ENCODE measurements around the gene CCDC134.

The CCDC134 gene

DNA sequence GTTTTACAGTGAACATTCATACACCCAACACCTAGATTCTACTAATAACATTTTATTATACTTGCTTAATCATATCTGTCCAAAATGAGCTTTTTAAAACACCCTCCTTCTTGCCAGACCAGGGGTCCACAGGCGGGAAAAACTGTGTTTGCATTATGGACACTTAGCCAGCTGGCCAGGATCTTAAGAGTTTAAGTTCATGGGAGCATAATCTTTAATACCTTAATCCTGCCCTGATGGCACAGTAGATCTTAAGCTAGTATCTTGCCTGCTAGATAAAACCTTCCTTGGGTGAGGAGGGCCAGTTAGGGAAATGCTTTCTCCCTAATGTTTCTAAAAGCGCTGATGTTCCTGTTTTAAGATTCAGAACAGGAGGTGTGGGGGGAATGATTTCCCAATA, 13.1 kb upstream of the CCDC134 start:
- no peak for DNase-seq (ENCODE audit: low spot score)

DNA sequence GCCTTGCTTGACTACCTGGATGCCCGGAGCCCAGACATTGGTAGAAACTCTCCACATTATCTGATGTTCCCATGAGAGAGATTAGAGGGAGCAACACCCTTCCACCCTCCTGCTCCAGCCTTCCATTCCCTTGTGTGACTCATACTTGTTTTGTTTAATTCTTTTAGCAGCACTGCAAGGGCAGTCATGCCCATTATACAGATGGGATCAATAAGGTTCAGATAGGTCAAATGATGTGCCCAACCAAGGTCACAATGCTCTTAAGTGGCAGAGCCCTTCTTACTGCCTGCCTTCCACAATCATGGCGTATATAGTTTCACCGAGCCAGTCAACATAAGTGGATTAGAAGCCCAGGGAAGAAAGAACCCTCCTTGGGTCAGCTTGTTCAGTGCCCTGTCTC, 6.6 kb upstream of the CCDC134 start:
- no peak for DNase-seq (ENCODE audit: low spot score)

DNA sequence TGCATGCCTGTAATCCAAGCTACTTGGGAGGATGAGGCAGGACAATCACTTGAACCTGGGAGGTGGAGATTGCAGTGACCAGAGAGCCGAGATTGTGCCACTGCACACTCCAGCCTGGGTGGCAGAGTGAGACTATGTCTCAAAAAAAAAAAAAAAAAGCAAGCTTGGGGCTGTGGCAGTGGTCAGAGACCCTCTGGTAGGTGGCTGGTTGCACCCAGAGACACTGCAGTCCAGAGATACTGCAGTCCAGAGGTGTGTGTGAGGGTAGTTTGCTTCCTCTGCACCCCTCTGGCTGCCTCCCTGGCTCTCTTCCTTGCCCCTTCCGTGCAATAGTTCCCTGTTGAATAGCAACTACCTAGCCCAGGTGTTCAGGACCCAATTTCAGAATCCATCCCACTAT, 1.7 kb upstream of the CCDC134 start:
- no peak for DNase-seq (ENCODE audit: low spot score)

DNA sequence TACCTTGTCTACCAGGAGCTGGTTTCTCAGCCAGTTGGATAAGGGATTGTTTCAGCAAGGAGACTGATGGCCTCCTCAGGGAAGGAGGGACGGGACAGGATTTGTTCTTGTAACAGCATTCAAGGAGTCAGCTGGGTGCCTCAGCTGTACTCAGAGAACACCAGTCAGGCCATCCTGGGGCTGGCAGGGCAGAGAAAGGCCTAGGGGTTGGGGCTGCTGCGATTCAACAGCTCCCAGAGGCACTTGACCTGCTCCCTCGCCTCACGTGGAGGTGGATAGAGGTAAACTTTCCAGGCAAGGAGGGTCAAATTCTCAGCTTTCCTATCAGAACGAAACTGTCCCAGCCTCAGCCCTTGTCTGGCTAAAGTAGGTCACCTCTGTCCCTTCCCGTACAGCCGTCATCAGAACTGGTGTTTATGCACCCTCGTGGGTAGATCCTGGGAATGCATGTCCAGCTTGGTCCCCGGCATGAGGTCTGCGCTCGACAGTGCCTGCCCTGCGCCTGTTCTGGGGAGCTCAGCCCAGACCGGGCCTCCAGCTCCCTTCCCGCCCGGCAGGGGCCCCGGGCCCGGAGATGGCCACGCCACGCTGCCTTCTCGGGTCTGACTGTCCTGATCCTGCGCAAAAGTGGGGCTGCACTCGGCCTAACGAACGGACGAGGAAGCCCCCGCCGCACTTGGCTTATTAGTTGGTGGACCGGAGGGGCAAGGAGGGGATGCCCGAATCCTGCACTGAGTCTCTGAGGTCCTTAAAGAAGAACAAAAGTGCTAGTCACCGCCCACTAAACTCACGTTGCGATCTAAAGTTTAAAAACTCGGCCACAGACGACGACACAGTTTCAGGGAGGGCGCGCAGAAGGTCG, 762 bp upstream of the CCDC134 start:
- peak; percentile 64 for DNase-seq (ENCODE audit: low spot score)

DNA sequence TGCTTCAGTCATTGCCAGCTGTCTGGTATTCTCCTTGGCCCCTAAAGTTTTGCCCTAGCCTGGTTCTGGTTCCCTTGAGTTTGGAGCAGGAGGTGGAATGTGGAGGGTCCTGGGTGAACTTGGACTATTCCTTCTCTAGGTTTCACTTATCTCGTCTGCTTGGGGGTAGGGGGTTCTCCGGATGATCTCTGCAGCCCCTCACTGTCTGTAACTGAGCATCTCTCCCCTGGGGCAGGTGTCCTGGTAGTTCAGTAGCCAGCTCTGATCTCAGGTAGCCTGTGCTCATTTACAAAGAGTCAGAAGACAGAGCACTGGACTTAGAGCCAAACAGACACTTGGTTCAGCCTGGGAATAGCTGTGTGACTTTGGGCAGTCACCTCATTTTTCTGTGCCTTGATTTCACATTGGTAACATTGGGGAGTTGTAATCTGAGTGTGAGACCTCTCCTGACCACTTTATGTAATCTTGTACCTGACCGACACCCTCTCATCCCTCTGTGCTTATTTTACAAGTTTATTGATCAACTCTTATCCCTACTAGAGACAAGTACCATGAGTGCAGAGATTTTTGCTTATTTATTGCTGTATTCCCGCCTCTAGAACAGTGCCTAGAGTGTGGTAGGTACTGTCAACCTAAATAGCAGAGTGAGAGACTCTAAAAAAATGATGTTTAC, 804 bp downstream of the CCDC134 start:
- DNase-seq (ENCODE audit: low spot score): no peak

DNA sequence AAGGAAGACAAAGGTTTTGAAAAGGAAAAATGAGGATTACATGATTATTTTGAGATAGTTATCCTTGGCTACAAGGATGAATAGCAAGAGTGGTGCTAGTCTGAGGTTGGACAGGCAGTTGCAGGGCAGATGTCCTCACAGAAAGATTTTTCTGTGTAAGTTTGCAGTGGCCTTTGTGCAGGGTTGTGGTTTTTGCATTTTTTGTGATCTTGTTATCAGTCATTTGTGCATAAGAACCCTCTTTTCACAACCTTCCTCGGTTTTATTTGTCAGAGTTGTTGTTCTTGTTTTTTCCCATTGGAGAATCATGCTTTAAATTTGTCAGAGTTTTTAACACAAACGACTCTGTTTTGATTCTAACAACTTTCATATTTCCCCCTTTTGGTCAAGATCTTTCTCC, 1.4 kb downstream of the CCDC134 start:
- DNase-seq (ENCODE audit: low spot score): no peak

DNA sequence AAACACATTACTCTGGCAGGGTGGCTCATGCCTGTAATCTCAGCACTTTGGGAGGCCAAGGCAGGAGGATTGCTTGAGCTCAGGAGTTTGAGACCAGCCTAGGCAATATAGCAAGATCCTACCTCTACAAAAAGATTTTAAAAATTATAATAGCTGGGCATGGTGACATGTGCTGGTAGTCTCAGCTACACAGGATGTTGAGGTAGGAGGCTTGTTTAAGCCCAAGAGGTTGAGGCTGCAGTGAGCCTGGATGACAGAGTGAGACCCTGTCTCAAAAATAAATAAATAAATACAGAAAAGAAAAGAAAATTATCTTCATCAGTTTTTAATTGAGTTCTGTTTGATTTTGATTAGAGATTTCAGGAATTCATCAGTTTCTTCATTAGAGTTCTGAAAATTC, 5.2 kb downstream of the CCDC134 start:
- no peak for DNase-seq (ENCODE audit: low spot score)

DNA sequence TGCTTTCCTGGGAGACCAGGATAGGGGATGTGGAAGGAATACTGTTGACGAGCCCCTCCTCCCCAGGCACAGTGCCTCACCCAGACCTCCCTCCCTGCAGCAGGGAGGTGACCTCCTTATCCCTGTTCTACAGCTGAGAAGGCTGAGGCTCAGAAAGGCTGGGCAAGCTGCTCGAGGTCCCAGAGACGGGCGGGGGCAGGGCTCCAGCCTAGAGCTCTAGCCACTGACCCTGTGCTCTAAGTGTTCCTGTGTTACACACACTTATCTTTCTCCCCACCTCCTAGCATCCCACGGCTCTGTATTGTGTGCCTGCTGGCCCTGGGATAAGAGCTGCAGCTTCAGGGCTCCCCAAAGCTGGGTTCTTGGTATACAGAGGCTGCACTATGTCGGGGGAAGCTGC, 7.9 kb downstream of the CCDC134 start:
- peak; percentile 9 for DNase-seq (ENCODE audit: low spot score)

DNA sequence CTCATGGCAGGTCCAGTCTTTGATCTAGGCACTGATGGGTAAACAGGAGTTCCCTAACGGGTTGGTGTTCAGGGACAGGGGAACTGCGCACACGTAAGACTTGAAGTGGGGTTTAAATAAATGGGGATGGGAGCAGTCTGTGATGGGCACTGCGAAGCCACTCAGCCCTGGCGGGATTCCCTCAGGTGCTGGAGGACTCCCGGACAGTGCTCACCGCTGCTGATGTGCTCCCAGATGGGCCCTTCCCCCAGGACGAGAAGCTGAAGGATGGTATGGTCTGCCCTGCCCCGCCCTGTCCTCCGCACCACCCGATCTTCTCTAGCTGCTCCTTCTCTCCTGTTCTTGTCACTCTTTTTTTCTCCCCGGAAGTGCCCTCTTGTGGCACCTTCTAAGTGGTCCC, 9.5 kb downstream of the CCDC134 start:
- peak; percentile 3 for DNase-seq (ENCODE audit: low spot score)

DNA sequence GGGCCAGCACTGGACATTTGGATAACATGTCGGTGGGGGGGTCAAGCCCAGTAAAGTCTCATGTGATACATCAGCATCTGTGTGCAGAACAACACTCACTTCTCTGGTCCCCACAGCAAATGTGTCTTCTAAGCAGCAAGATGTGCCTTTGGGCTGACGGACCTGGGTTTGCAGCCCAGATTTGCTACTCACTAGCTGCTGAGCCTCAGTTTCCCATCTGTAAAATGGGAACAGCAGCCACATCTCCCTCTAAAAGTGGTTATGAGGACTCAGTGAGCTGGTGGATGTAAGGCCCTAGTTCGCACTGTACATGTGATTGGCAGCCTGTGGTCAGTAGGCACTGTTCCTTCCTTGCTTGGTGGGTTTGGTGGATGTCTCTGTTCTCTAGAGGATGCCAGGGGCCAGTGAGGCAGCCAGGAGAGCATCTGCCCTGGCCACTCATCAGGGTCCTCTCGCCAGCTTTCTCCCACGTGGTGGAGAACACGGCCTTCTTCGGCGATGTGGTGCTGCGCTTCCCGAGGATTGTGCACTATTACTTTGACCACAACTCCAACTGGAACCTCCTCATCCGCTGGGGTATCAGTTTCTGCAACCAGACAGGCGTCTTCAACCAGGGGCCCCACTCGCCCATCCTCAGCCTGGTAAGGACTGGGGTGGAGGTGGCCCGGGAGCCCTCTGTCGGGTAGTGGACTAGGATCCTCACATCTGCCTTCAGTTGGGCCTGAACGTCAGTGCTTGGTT, 12.5 kb downstream of the CCDC134 start:
- no peak for DNase-seq (ENCODE audit: low spot score)

DNA sequence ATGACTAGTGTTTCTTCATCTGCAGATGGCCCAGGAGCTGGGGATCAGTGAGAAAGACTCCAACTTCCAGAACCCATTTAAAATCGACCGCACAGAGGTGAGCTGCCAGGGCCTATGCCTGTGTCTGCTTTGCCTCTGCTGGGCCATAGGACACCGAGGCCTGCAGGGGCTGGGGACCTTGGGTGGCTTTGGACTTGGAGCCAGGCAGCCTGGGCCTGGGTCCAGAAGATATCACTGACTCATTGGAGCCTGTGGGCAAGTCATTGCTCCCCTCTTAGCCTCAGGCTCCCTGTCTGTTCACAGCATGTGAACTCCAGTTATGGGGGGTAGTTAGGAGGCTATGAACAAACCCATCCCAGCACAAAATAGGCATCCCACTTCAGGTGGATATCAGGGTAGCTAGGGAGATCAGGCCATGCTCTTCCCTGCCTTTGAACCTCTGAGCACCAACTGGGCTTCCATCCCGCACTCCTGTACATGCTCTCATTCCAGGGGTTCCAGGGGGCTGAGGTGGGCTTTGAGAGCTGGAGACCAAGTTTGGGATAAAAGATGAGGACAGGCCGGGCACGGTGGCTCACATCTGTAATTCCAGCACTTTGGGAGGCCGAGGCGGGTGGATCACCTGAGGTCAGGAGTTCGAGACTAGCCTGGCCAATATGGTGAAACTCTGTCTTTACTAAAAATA, 13.4 kb downstream of the CCDC134 start:
- DNase-seq (ENCODE audit: low spot score): peak; percentile 1

DNA sequence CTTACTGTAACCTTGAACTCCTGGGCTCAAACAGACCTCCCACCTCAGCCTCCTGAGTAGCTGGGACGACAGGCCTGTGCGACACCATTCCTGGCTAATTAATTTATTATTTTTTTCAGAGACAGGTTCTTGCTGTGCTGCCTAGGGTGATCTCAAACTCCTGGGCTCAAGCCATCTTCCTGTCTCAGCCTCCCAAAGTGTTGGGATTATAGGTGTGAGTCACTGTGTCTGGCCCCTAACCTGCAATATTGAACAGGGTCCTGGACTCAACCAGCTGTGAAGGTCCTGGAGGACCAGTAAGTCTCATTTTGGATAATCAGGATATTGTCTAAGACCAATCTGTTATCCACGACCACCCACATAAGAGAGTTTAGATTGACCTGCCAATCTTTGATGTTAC, 15.2 kb downstream of the CCDC134 start:
- DNase-seq (ENCODE audit: low spot score): no peak

DNA sequence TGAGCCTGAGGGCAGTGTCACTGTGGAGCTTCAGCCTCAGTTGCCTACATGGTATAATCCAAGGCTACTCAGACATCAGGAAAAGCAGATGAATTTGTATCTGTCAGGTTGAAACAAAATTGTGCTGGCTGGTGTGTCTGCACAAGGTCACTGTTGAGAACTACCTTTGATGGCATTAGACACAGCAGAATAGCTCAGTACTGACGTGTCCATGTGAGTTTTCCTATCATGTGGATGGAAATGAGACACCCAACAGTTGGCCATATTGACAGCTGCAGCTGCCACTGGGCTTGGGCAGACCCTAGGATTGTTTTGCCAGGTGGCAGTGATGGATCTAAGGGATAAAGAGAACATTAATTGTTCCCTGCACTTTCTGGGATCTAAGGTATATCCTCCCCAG, 15.8 kb downstream of the CCDC134 start:
- no peak for DNase-seq (ENCODE audit: low spot score)

DNA sequence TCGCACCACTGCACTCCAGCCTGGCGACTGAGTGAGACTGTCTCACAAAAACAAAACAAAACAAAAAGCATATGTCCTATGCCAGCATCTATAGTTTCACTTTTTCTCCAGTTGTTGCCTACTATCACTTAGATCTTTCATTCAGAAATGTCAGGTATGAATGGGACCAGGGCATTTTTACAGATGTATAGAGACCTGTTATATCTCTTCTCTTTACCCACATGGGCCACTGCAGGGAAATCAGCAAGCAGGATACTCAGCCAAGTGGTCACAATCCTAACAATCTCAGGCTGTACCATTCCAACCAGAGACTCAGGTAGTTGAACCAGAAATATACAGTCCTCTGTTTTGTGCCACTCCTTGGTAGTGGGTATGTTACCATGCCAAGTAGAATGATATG, 16.4 kb downstream of the CCDC134 start:
- DNase-seq (ENCODE audit: low spot score): no peak

DNA sequence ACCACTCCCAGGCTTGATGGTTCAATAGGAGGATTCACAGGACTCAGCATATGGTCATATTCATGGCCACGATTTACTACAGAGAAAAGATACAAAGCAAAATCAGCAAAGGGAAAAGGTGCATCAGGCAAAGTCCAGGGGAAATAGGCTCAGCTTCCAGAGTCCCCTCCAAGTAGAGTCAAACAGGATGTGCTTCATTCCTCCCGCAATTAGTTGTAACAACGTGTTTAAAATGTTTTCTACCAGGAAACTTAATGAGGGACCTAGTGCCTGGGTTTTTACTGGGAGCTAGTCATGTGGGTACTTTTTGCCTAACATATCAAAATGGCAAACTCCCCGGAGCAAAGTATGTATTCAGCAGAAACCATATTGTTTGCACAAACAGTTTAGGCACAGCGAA, 17.5 kb downstream of the CCDC134 start:
- DNase-seq (ENCODE audit: low spot score): no peak

DNA sequence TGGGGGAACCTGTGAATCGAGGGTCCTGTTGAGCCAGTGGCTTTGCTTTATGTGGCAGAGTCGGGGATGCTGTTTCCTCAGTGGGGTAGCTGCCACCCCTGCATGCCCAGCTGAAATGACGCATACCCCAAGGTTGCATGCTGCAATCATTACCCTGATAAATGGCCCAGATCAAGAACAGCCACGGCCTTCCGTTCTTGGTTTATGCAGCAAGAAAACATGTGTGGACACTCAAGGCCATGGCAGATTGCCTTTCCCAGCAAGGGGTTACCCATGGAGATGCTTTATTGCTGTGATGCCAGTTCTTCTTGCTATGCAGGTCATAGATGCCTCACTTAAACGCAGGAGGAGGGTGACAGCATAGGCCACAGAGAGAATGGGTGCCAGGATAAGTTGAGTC, 18.1 kb downstream of the CCDC134 start:
- DNase-seq (ENCODE audit: low spot score): no peak

DNA sequence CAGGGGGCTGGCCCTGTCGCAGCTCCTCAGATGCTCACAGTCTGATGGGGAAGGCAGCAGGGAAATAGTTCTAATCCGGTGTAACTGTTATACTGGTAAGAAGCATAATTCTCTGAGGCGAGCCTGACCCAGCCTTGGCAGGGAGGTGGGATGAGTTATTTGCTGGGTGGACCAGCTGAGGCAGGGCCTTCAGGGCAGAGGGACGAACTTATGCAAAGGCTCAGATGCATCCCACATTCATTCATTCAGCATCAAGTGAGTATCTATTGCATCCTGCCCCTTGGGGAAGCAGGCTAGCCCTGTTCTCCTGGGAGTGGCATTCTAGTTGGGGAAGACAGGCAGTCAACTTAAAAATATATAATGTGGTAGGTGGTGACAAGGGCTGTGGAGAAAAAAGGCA, 18.8 kb downstream of the CCDC134 start:
- DNase-seq (ENCODE audit: low spot score): no peak

DNA sequence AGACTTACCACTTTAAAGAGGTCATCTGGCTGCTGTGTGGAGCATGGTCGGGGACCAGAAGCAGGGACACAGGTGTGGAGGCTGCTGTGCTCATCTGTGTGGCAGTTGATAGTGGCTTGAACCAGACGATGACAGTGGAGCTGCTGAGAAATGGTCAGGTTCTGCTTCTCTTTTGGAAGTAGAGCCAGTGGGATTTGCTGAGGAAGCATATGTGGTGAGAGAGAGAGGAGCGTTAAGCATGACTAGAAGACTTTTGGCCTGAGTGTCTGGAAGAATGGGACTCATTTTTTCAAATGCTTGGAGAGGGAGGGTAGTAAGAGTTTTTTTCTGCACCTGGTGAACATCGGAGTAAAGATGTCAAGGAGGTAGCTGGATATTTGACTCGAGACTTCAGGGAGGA, 20.0 kb downstream of the CCDC134 start:
- DNase-seq (ENCODE audit: low spot score): no peak

DNA sequence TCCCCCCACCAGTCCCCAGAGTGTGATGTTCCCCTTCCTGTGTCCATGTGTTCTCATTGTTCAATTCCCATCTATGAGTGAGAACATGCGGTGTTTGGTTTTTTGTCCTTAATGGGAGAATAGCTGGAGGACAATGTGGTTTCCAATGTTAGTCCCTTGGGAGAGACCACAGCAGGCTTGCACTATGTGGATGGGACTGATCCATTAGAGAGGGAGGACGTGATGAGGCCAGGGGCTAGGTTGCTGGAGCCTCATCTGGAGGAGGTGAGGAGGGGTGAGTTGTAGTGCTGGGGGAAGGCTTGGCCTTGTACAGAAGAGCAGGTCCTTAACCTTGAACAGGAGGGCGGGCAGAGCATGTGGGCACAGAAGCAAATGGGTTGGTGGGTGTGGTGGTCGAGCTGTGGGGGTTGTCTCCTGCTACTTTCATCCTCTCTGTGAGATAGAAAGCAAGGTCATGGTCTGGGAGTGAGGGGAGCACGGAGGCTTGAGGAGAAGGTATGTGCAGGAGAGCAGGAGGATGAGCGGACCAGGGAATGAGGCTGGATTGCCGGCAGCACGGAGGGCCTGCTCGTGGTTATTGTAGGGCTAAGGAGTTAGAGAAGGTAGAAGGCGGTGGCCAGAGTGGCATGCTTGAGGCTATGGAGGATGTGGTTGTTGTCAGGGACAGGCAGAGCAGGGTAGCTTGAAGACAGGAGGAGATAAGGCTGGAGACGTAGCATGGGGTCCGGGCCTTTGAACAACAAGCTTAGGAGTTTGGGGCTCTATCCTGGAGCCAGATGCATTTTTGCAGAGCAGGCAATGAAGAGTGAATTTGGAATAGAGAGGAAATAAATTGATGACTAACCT, 21.2 kb downstream of the CCDC134 start:
- DNase-seq (ENCODE audit: low spot score): no peak

DNA sequence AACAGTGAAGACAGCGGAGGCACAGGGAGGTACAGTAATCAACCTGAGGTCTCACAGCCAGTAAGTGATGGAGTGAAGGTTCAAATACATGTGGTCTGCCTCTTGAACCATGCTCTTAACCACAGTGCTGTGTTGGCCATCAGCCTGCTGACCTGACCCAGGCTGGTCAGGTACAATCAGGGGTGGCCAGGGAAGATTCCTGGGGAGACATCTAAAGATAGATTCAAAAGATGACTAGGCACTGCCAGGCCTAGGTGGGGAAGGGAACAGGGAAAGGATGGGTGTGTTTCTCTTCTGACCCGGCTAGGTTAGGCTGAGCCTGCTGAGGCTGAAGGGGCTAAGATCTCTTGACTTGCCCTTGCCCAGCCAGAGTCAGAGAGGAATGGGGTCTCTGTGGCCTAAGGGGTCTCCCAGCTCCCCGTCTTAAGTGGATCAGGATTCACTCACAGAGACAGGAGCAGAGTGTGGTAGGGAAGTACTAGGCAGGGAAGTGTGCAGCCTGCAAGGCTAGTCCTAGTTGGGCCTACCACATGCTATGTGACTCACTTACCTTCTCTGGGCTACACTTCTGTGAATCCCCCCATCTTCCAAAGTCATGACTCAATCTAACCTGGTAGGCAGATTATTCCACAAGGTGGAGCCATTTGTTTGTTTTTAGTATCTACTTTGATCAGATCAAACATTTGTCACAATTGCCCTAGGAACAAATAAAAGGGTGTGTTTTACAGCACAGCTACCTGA, 22.0 kb downstream of the CCDC134 start:
- peak; percentile 46 for DNase-seq (ENCODE audit: low spot score)

DNA sequence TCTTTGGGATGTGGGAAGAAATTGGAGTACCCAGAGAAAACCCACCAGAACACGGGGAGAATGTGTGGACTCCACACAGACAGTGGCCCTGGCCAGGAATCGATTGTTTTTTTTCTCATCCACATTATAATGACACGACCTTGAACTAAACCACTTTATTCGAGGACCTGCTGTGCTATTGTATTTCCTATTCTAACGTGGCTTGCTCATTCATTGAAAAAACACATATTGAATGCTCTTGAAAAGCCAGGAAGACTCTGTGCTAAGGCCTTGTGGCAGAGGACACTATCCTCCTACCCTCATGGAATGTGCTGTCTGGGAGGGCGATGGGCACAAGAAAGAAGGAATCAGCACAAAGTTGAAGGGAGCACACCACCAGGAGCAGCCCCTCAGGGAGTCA, 23.3 kb downstream of the CCDC134 start:
- DNase-seq (ENCODE audit: low spot score): no peak
